ENCODE measurements around the gene KIAA0753. TPM values are rescaled to one million over a fixed set of nuclear protein-coding genes. Genes with fewer than 3 reads are reported as not detected.

Gene KIAA0753
- total and polyA plus RNA-seq, 2 of the 13 experiments (the other 11 are each of a cell fraction or from before 2014, with no cell fraction given), result 5.2 to 9.1 TPM

DNA sequence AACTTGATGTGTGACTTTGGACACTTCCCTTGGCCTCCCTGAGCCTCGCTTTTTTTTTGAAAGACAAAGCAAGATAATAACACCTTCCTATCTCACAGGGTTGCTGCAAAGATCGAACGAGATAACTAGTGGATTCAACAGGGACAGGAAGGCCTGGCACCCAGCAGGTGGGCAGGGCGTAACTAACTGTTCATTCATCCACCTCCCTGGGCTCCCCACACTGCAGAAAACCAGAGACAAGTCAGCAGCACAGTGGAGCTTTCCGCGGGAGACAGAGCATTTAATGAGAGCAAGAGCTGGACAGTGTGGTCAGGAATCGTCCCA is 43.9 kb upstream of the KIAA0753 start (continued):
- TF ChIP-seq POLR2AphosphoS5 (IDR thresholded peaks at IDR 0.05; ENCODE audit: low read depth, low read length) (peak; percentile 2; the same call in 1 of the 2 replicates), ZC3H13 (CRISPR knock-in tag; IDR thresholded peaks at IDR 0.05) (peak; percentile 88), ZSCAN21 (CRISPR knock-in tag; IDR thresholded peaks at IDR 0.05; ENCODE audit: borderline replicate concordance) (no peak), ZNF569 (CRISPR knock-in tag; IDR thresholded peaks at IDR 0.05; ENCODE audit: borderline replicate concordance) (no peak), MED1 (CRISPR knock-in tag; IDR thresholded peaks at IDR 0.05) (peak; percentile 50), BRCA1 (CRISPR knock-in tag; IDR thresholded peaks at IDR 0.05) (0 out of 2 replicates have a peak, but pooled peaks have one; percentile 23), ZNF83 (CRISPR knock-in tag; IDR thresholded peaks at IDR 0.05; ENCODE audit: borderline replicate concordance) (0 out of 2 replicates have a peak, but pooled peaks have one; percentile 10), EP300 (IDR thresholded peaks at IDR 0.05; ENCODE audit: low read depth in 2 of 2, low read length in 2 of 2) (no peak), EP300 (CRISPR knock-in tag; IDR thresholded peaks at IDR 0.05; ENCODE audit: borderline replicate concordance) (no peak)
- TF ChIP-seq, protein P1, sequence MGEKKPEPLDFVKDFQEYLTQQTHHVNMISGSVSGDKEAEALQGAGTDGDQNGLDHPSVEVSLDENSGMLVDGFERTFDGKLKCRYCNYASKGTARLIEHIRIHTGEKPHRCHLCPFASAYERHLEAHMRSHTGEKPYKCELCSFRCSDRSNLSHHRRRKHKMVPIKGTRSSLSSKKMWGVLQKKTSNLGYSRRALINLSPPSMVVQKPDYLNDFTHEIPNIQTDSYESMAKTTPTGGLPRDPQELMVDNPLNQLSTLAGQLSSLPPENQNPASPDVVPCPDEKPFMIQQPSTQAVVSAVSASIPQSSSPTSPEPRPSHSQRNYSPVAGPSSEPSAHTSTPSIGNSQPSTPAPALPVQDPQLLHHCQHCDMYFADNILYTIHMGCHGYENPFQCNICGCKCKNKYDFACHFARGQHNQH (CRISPR knock-in tag; IDR thresholded peaks at IDR 0.05), result 0 out of 2 replicates have a peak, but pooled peaks have one; percentile 8

DNA sequence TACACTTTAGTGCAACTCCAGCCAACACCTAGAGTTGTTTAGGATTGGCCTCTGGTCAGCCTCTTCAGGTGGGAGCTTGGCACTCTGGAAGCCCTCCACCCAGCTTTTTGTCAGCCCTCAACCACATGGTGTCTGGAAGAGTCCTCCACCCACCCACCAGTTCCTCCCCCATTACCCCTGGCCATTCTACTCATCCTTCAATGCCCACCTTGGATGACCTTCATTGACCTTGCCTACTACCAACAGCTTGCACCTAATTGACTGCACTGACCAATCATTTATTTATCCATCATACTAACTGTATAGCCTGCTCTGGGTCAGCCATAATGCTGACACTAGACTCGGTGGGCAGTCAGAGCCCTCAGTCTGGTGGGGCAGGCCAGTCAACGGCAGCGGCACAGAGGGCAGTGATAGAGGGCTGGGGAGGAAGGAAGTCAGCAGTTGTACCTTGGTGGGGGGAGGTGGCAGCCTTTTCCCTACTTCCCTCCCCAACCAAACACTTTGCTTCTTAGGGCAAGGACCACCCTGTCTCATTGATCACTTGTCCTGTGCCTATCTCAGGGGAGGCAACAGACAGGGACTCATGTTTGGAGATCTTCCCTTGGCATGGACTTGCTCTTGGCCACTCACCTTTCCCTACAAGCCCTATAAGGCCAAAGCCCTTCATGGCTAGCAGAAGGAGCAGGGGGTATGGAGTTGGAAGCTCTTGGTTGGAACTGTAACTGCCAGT is 43.4 kb upstream of the KIAA0753 start:
- H3K4me3 ChIP-seq (replicated peaks in 1 of 3; ENCODE audit: insufficient read depth in 1 of 3, low read depth in 2 of 3, low read length in 3 of 3), result peak overlapping the region in 1 of 3 experiments; percentile 10; a peak in 1 of 6 replicates
- CTCF ChIA-PET (ENCODE audit: low intra/inter-chr PET ratio, low total read pairs), result interaction anchor here (0.7 kb wide), 1 partner anchor 30 kb away, joined by 3 read pairs; no protein-coding TSS in a partner anchor
- TF ChIP-seq SRY (CRISPR knock-in tag; IDR thresholded peaks at IDR 0.05), result 0 out of 2 replicates have a peak, but pooled peaks have one; percentile 32
- no peak; the same call in 1 of the 2 replicates for TF ChIP-seq ZNF431 (CRISPR knock-in tag; IDR thresholded peaks at IDR 0.05; ENCODE audit: borderline replicate concordance, low read depth)
- no peak for TF ChIP-seq ZNF17 (CRISPR knock-in tag; IDR thresholded peaks at IDR 0.05)
- 0 out of 2 replicates have a peak, but pooled peaks have one; percentile 56 for TF ChIP-seq ZNF776 (CRISPR knock-in tag; IDR thresholded peaks at IDR 0.05)
- 0 out of 2 replicates have a peak, but pooled peaks have one; percentile 44 for TF ChIP-seq ZMAT3 (CRISPR knock-in tag; conservative IDR thresholded peaks at IDR 0.05)
- no peak for TF ChIP-seq RFXAP (CRISPR knock-in tag; IDR thresholded peaks at IDR 0.05; ENCODE audit: borderline replicate concordance)
- peak; percentile 67; the same call in 1 of the 2 replicates for TF ChIP-seq SSRP1 (CRISPR knock-in tag; IDR thresholded peaks at IDR 0.05)
- TF ChIP-seq MEF2D (CRISPR knock-in tag; IDR thresholded peaks at IDR 0.05), result 0 out of 2 replicates have a peak, but pooled peaks have one; percentile 0
- TF ChIP-seq HMG20B (CRISPR knock-in tag; conservative IDR thresholded peaks at IDR 0.05), result no peak
- TF ChIP-seq, protein P2, sequence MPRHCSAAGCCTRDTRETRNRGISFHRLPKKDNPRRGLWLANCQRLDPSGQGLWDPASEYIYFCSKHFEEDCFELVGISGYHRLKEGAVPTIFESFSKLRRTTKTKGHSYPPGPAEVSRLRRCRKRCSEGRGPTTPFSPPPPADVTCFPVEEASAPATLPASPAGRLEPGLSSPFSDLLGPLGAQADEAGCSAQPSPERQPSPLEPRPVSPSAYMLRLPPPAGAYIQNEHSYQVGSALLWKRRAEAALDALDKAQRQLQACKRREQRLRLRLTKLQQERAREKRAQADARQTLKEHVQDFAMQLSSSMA (CRISPR knock-in tag; IDR thresholded peaks at IDR 0.05), result 0 out of 2 replicates have a peak, but pooled peaks have one; percentile 46
- TF ChIP-seq ADNP (CRISPR knock-in tag; IDR thresholded peaks at IDR 0.05), result no peak

More for the DNA sequence above, 43.4 kb upstream of the KIAA0753 start:
- Histone ChIP-seq H3K27me3 (ENCODE audit: control insufficient read depth in 1 of 2, insufficient read depth in 2 of 2, low read length in 2 of 2) (no peaks in the 10 kb centered on the region), H4K20me1 (ENCODE audit: insufficient read depth, low read length) (no peaks in the 10 kb centered on the region), H3K4me2 (ENCODE audit: low read depth, low read length) (peak overlapping the region; percentile 66), H3K27ac (ENCODE audit: extremely low read length, insufficient read depth, low read length) (peak overlapping the region; percentile 58), H3K36me3 (replicated peaks in 1 of 2; ENCODE audit: control insufficient read depth in 1 of 2, insufficient read depth in 2 of 2, low read length in 2 of 2) (peaks cover 0 to 8% of the 10 kb centered on the region in 2 experiments; a peak in 2 of 5 replicates), H3K9me3 (ENCODE audit: low read length) (no peaks in the 10 kb centered on the region), H2AFZ (ENCODE audit: low read length) (no peak overlapping the region), H3K4me1 (ENCODE audit: insufficient read depth, low read length) (peaks cover 73% of the 10 kb centered on the region), H3K79me2 (ENCODE audit: insufficient read depth, low read length) (no peaks in the 10 kb centered on the region), H3K9ac (ENCODE audit: insufficient read depth, low read depth, low read length) (no peak overlapping the region)
- intact Hi-C loops (cut with micrococcal nuclease; ENCODE audit: unreplicated experiment), result loop anchor here (2.0 kb wide), 2 partner anchors 17 kb away; no protein-coding TSS in a partner anchor
- WGBS (ENCODE audit: low lambda C conversion rate), result 78% methylated on average over 3 of the region's 3 CpGs
- POLR2A ChIA-PET, result interaction anchor here (0.9 to 7.7 kb wide), 6 partner anchors 11 to 70 kb away, joined by 3 to 265 read pairs (median 4); partner anchors contain the start of gene SLC13A5
- in situ Hi-C loops (cut with HindIII; ENCODE audit: extremely low pct_ligation_motif_present, low pct_unique_long_range_greater_than_20kb), result no loop called here
- ATAC-seq, result peak; percentile 10
- no peak for FAIRE-seq
- BruUV-seq (replicated peaks), result no TSS peak
- DNase-seq (ENCODE audit: low spot score), result no peak
